Measurements from ENCODE around the gene AKAP11.

DNA sequence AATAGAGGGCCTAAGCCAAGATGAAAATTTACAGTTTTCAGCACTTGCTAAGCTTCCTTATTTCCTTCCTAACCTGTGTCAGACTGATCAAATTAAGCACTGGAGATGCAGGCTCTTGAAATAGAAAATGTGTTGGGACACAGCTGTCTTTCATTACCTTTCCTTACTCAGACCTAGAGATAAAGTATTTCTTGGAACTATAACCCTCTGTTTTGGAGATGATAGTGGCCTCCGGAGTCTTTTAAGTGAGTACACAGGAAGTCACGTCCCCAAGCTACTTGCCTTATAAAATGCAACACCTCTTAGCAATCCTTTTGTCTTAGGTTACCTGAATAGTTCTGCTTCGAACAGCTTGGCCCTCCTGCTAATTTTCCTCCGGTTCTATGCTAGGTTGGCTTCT lies 12.4 kb upstream of the AKAP11 start:
- TF ChIP-seq TAF1 (IDR thresholded peaks at IDR 0.05; ENCODE audit: low read depth, low read length) (no peak), POLR2A (IDR thresholded peaks at IDR 0.05; ENCODE audit: low read depth, low read length) (no peak), POLR2AphosphoS5 (IDR thresholded peaks at IDR 0.05; ENCODE audit: low read depth, low read length) (no peak), SPI1 (IDR thresholded peaks at IDR 0.05; ENCODE audit: low read depth, low read length) (no peak), PAX5 (IDR thresholded peaks at IDR 0.05; ENCODE audit: insufficient read depth, low read length, severe bottlenecking) (no peak)
